GM18867 (cell line): Measurements from ENCODE around the gene PRKCE.

ENCODE experiments used
- ATAC-seq: cut with Tn5 transposase; IDR thresholded peaks from one replicate; pipeline ENCODE4 v1.9.1; 2021; ENCODE audit warnings: mild to moderate bottlenecking, moderate library complexity; ENCODE audit not compliant: unreplicated experiment

The PRKCE gene

GRCh38 chr2:46126571-46126970 lies 475.1 kb downstream of the PRKCE start:
- ATAC-seq, result no peak

- no peak for ATAC-seq
Observed at GRCh38 chr2:46127176-46127575, 475.7 kb downstream of the PRKCE start.

DNA sequence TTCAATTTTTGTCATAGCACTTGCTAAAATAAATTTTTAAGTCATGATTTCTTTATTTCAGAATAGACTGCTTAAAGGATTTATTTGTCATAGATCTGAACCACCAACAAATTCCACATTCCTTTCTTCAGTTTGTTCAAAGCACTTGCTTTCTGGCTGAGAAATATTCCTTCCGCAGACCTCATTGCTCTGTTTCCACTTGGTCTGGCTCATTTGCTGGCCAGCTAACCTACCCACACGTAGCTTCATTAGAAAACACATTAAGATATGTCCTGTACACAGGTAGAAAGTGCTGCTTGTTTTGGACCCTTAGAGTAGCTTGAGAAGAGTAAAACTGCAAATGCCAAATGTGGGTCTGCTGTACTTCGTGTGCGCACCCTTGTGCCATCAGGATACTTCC lies 479.0 kb downstream of the PRKCE start:
- no peak for ATAC-seq

GRCh38 chr2:46132996-46133395 lies 481.5 kb downstream of the PRKCE start:
- ATAC-seq, result no peak

DNA sequence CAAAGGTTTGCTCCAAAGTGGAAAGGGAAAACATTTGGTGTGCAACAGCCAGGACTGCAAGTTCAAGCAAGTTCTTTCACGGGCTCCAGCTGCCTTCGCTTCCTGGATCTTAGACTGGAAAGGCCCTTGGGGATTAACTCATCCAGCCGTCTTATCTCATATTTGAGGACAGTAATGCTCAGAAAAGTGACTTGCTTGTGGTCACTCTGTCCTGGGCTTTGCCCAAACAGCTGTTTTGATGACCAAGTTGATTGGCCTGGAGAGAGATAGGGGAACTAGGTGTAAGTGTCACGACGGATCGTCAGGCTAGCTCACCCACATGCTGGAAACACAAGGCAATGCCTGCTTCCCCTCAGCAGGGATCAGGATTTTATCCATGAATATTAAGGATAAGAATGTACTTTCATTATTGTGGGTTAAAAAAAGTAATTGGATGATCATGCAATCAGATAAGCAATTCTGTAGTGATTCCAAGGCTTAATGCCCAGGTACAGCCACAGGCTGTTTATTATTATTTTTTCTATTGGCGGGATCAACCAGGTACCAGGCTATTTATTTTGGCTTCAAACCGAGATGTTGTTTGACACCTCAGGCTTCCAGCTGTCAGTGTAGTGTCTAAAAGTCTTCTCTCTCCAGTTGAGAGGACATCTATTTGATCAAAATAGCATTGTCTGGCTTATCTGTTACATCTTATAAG lies 483.2 kb downstream of the PRKCE start:
- ATAC-seq, result no peak

- ATAC-seq, result no peak
Observed at GRCh38 chr2:46135228-46135855, 483.9 kb downstream of the PRKCE start.

- no peak for ATAC-seq
Observed at GRCh38 chr2:46135958-46136357, 484.5 kb downstream of the PRKCE start.

- no peak for ATAC-seq
Observed at GRCh38 chr2:46136481-46136880, 485.0 kb downstream of the PRKCE start.

GRCh38 chr2:46136953-46137352 lies 485.5 kb downstream of the PRKCE start:
- no peak for ATAC-seq

DNA sequence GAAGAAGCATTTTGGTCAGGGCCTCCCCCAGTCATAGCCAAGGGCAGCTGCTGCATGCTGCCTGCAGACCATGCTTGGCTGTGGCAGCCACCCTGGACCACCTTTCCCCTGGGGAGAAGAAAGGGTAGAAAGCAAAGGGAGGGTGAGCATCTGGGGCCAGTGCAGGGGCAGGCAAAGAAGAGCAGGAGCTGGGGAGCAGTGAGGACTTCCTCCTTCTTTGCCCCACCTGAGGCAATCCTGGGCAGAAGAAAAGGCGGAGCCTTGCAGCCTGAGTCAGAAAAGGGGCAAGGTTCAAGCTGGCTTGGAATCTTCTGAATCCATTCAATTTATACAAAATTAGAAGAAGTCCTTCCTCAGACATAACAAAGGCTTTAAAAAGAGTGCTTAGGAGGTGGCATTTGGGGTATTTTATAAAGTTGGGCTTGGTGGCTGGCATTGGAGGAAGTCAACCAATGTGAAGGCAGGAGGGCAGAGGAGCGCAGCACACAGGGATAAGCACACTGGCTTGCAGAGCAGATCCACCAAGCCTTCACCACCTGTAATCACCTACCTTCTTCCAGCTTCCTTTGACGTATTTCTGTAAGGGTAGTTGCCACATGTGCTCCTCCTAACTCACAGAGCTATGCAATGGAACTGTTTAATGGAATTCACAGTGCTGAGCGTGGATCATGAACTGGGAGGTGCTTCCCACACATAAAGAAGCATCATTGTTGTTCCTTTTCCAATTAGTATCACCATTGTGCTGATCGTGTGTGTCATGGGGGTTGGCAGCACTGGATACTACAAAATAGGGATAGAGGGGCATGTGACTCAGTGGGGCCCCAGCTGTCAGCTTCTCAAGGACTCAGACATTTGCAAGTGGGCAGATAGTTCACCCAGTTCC lies 491.3 kb downstream of the PRKCE start:
- ATAC-seq, result no peak

- ATAC-seq, result no peak
Observed at GRCh38 chr2:46143429-46144132, 492.1 kb downstream of the PRKCE start.

DNA sequence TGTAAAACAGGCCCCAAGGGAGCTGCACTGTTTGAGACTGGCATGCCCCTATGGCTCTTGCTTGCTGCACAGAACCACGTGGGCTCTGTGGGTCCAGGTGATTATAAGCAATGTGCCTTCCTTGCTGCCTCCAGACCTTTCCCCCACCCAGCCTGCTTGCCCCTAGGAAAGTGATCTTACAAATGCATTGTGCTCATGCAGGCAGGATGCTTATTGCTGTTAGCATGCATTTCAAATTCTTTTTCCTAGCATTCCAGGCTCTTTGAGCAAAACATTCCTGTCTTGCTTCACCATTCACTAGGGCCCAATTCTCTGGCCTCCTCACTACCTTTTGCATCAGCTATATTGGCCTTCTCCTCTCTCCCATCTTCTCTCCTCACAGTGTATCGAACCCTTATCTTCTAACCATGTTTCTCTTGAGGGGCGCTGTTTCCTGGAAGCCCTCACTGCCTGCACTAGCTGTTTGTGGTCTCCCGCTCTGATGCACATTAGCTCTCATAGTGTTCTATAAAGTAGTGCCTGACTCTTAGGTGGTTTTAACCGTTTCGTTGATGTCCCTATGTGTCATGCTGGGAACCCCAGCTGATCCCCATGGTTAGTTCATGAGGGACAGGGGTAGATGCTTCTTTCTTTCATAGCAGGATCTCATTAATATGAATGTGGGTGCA lies 492.8 kb downstream of the PRKCE start:
- ATAC-seq, result no peak

DNA sequence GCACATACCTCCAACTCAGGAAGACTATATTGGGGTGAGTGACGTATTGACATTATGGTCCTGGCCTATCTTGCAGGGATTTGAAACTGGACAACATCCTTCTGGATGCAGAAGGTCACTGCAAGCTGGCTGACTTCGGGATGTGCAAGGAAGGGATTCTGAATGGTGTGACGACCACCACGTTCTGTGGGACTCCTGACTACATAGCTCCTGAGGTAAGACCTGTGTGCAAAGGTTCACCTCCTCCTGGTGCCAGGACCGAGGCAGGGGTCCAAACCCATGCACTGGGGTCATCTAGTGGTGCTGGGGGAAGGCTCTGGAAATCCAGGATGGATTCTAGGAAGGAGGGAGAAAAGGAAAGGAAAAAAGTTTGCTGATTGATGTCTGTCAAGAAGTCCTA lies 493.5 kb downstream of the PRKCE start:
- ATAC-seq, result no peak

DNA sequence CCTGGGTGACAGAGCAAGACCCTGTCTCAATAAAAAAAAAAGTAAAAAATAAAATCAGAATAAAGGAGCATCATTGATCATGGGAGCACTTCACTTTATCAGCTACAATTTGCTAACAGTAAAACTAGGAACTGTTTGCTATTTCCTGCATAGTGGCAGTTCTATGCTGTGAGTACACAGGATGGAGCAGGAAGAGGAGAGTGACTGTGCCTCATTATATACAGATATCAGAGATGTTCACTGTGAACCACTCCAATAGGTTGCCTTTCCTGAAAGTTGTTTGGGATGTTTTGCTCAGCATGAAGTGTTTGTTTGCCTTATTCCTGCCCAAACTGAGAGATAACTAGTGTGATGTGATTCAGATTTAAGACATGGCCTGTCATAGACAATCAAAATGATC lies 494.4 kb downstream of the PRKCE start:
- ATAC-seq, result no peak

- no peak for ATAC-seq
Observed at GRCh38 chr2:46146866-46147502, 495.5 kb downstream of the PRKCE start.

DNA sequence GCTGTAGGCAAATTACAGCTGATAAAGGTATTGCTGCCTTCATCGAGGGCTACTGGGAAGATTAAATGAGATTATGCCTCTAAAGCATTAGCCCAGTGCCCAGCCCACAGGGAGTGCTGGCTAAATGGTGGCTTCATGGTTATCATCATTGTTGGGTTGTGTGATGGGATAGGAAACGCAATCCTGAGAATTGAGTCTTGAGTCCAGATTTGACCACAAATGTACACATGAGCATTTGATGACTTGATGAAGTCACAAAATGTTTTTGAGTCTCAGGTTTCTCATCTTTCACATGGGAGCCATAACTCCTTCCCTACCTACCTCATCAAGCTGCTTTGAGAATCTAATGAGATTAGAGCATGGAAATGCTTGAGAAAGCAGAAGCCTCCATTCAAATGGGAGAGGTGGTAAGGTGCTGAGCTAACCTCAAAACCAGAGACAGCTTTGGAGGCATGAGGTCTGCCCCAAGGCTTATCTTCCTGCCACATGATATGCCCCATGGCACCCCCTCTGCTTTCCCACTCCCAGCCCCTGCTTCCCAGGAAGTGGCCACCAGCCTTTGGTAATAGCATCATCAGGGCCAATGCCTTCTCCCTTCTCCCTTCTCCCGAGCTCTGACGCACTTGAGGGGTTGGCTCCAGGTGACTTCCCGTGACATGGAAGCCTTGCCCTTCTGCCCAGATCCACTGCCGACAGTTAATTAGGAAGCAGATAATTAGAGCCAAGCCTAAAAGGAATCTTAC lies 496.3 kb downstream of the PRKCE start:
- no peak for ATAC-seq

DNA sequence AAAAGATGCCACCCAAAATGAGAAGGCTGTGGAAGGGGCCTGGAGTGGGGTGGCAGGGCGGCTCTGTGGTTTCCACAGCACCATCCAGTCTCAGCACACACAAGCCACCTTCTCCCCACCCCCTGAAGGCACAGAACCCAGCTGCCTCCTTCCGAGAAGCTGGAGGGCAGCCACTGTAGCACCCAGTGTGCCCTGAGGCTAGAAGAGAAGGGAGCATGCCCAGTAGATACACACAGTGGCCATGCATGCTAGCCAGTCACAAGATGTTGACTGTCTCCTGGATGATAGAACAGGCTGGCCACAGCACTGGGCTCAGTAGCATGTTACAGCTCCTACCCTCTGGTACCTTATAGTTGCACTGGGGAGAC lies 496.9 kb downstream of the PRKCE start:
- no peak for ATAC-seq

- ATAC-seq, result no peak
Observed at GRCh38 chr2:46150445-46150955, 499.0 kb downstream of the PRKCE start.

GRCh38 chr2:46151577-46151976 lies 500.1 kb downstream of the PRKCE start:
- no peak for ATAC-seq
